HL-60 (cell line): ENCODE results near the gene AKAP12.

Experiments
- DNase-seq, 2 experiments: peaks; one replicate each; pipeline ENCODE4 v3.0.0-alpha.2; 2010 to 2020; ENCODE audit warnings: low read depth in 1 of 2, low spot score in 1 of 2
- H3K27ac ChIP-seq: fragments of 250-450 bp; sonication (Bioruptor Pico); replicated peaks from 2 replicates; pipeline ENCODE4 v1.5.1; 2020; ENCODE audit warnings: mild to moderate bottlenecking, moderate library complexity
- H3K27me3 ChIP-seq: fragments of 250-450 bp; sonication (Bioruptor Pico); 2 replicates; pipeline ENCODE4 v1.5.1; 2021; ENCODE audit warnings: mild to moderate bottlenecking, moderate library complexity; ENCODE audit not compliant: insufficient read depth, poor library complexity, severe bottlenecking
- H3K4me3 ChIP-seq: replicated peaks from 2 replicates; pipeline ENCODE4 v1.5.1; 2011; ENCODE audit warnings: mild to moderate bottlenecking, control low read depth, low read length; ENCODE audit not compliant: insufficient read depth
- CTCF ChIP-seq: IDR thresholded peaks from one replicate; pipeline ENCODE4 v1.5.1; 2011; ENCODE audit warnings: low read length, control low read depth, inconsistent platforms; ENCODE audit not compliant: insufficient read depth
- GABPA ChIP-seq: IDR thresholded peaks from 2 replicates; pipeline ENCODE4 v1.6.1; 2012; ENCODE audit warnings: low read depth
- POLR2AphosphoS5 ChIP-seq: IDR thresholded peaks from 2 replicates; pipeline ENCODE4 v1.6.1; 2012; ENCODE audit warnings: low read depth
- REST ChIP-seq: IDR thresholded peaks from 2 replicates; pipeline ENCODE4 v1.6.1; 2012; ENCODE audit warnings: low read depth; ENCODE audit not compliant: insufficient replicate concordance
- SPI1 ChIP-seq: IDR thresholded peaks from 2 replicates; pipeline ENCODE4 v1.6.1; 2012; ENCODE audit warnings: low read depth, mild to moderate bottlenecking, borderline replicate concordance

AKAP12 gene

GRCh38 chr6:151265282-151265681 is 25.5 kb downstream of the AKAP12 start:
- no peak for DNase-seq
- no peak overlapping the region for H3K27ac ChIP-seq
- no peak overlapping the region for H3K4me3 ChIP-seq
- TF ChIP-seq GABPA (no peak), POLR2AphosphoS5 (no peak), REST (no peak), CTCF (no peak), SPI1 (no peak)
- no peaks in the 10 kb centered on the region for H3K27me3 ChIP-seq

- Histone ChIP-seq H3K4me3 (no peak overlapping the region), H3K27me3 (no peaks in the 10 kb centered on the region), H3K27ac (no peak overlapping the region)
- no peak for DNase-seq
- no peak for TF ChIP-seq SPI1
- TF ChIP-seq CTCF: no peak
- TF ChIP-seq POLR2AphosphoS5: no peak
- no peak for TF ChIP-seq GABPA
- no peak for TF ChIP-seq REST
Measured at GRCh38 chr6:151269321-151269995, 29.7 kb downstream of the AKAP12 start.

- no peak overlapping the region for H3K27ac ChIP-seq
- no peak for DNase-seq
- H3K4me3 ChIP-seq: no peak overlapping the region
- TF ChIP-seq SPI1 (no peak), CTCF (no peak)
- H3K27me3 ChIP-seq: peaks cover 3% of the 10 kb centered on the region
Measured at GRCh38 chr6:151275121-151275520, 35.4 kb downstream of the AKAP12 start.

GRCh38 chr6:151275566-151275965 is 35.8 kb downstream of the AKAP12 start:
- Histone ChIP-seq H3K27ac (no peak overlapping the region), H3K4me3 (no peak overlapping the region), H3K27me3 (peaks cover 3% of the 10 kb centered on the region)
- no peak for TF ChIP-seq SPI1
- TF ChIP-seq REST: no peak
- no peak for TF ChIP-seq POLR2AphosphoS5
- TF ChIP-seq GABPA: no peak
- TF ChIP-seq CTCF: no peak
- DNase-seq: no peak
